UCSD-AML1 (cell line): ENCODE results near the gene ASCC1.
"Not testable (repeated sequence)": the region's sequence is repeated elsewhere in the genome, so short reads cannot be mapped to it uniquely, and the experiment has no call there.

Experiments
- DNase-seq: peaks from one replicate; lab custom pipeline; 2025; ENCODE audit not compliant: unreplicated experiment; lab: John Stamatoyannopoulos, UW

The ASCC1 gene

DNA sequence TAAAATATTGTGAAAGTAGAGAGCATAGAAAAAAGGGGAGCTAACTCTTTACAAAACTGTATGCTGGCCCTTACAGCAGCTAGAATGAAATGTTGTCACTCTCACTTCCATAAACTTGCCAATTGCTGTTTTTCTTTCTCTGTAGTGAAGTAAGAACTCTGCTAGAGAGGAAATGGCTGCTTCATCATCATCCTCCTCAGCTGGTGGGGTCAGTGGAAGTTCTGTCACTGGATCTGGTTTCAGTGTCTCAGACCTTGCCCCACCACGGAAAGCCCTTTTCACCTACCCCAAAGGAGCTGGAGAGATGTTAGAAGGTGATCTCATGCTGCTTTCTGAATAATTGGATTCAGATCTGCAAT lies 7.6 kb upstream of the ASCC1 start:
- DNase-seq: no peak

DNA sequence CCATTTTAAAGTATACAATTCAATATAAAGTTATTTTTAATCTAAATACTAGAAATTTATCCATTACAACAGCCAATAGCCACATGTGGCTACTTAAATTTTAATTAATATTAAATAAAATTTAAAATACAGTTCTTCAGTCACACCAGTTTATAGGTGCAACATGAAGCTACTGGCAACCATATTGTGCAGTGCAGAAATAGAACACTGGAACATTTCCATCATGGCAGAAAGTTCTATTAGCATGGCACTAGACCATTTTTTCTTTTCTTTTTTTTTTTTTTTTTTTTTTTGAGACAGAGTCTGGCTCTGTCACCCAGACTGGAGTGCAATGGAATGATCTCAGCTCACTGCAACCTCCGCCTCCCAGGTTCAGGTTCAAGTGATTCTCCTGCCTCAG lies 5.2 kb upstream of the ASCC1 start:
- no peak for DNase-seq

DNA sequence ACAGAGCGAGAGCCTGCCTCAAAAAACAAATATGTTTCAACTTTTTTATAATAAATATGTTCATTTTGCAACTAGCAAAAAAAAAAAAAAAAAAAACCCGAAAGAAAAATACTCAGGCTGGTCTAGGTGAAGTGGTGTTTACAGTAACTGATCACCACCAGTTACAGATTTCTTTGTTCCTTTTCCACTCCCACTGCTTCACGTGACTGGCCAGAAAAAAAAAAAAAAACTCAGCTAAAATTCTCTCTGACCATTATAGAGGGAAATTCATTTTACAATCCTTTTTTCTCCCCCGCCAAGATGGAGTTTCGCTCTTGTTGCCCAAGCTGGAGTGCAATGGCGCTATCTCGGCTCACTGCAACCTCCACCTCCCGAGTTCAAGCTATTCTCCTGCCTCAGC lies 4.6 kb upstream of the ASCC1 start:
- no peak for DNase-seq

DNA sequence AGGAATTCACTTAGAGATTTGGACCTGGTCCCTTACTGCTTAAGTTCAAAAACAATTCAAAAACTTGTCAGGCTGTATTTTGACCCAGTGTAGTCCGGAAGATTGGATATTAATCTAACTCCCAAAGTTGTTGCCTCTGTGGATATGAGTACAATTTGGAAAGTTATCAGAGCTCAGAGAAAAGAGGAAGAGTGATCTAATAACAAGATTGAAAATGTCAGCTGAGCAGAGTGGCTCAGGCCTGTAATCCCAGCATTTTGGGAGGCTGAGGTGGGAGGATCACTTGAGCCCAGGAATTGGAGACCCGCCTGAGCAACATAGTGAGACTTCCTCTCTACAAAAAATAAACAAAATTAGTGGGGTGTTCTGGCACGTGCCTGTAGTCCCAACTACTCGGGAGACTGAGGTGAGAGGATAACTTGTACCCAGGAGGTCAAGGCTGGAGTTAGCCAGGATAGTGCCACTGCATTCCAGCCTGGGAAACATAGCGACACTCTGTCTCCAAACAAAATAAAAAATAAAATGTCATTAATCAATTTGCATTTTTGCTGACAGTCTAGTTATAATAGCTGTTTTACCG lies 3.2 kb upstream of the ASCC1 start:
- DNase-seq: no peak

DNA sequence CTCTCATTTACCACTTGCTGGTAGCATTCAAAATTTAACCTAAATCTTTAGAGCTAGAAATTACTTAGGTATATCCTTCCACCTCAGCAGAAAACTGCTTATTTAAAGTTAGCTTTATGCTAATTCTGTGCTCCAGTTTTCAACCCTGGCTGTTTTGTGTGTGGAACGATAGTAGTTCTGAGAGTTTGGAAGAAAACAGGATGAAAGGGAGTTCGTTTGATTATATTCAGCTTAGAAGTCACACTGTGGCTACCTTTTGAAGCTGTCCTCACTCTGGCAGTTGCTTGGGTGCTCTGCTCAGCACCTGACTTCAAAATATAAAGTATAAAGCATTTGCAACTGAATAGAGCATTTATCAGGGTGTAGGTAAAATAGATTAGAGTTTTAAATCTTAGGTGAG lies 2.6 kb upstream of the ASCC1 start:
- no peak for DNase-seq

DNA sequence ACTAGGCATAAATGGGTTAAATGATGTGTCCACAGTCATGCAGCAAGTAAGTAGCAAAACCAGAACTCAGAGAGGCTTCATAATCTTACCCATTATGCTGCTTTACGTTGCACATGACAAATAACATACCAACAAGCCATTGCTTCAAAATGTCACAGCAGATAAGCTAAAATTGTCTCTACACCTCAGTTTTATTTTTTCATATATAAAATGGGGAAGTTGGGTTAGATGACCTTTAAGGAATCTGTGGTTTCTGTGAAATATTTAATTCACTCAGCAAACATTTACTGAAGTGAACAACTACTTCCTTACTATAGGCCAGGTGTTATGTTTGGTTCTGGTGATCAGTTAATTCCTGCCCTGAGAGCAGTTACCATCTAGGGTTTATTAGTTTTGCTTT lies 2.2 kb upstream of the ASCC1 start:
- no peak for DNase-seq

DNA sequence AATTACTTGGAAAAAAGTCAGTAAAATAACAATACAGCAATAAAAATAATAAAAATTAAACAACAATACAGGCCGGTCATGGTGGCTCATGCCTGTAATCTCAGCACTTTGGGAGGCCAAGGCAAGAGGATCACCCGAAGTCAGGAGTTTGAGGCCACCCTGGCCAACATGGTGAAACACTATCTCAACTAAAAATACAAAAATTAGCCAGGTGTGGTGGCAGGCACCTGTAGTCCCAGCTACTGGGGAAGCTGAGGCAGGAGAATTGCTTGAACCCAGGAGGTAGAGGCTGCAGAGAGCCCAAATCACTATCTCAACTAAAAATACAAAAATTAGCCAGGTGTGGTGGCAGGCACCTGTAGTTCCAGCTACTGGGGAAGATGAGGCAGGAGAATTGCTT lies 4.2 kb downstream of the ASCC1 start:
- not testable (repeated sequence) for DNase-seq

DNA sequence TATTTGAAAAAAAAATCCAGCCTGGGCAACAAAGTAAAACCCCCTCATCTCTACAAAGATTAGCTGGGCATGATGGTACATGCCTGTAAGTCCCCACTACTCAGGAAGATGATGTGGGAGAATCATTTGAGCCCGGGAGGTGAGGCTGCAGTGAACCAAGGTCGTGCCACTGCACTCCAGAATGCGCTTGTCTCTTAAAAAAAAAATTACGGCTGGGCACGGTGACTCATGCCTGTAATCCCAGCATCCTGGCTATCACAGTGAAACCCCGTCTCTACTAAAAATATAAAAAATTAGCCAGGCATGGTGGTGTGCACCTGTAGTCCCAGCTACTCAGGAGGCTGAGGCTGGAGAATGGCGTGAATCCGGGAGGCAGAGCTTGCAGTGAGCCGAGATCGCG lies 4.7 kb downstream of the ASCC1 start:
- not testable (repeated sequence) for DNase-seq

DNA sequence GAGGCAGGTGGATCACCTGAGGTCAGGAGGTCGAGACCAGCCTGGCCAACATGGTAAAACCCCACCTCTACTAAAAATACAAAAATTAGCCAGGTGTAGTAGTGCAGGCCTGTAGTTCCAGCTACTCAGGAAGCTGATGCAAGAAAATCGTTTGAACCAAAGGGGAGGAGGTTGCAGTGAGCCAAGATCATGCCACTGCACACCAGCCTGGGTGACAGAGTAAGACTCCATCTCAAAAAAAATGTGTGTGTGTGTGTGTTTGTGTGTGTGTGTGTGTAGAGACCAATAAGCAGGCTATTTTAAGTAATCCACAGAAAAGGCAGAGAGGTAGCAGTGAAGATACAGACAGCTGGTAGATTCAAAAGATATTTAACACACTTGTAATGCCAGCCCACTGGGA lies 7.5 kb downstream of the ASCC1 start:
- DNase-seq: not testable (repeated sequence)

DNA sequence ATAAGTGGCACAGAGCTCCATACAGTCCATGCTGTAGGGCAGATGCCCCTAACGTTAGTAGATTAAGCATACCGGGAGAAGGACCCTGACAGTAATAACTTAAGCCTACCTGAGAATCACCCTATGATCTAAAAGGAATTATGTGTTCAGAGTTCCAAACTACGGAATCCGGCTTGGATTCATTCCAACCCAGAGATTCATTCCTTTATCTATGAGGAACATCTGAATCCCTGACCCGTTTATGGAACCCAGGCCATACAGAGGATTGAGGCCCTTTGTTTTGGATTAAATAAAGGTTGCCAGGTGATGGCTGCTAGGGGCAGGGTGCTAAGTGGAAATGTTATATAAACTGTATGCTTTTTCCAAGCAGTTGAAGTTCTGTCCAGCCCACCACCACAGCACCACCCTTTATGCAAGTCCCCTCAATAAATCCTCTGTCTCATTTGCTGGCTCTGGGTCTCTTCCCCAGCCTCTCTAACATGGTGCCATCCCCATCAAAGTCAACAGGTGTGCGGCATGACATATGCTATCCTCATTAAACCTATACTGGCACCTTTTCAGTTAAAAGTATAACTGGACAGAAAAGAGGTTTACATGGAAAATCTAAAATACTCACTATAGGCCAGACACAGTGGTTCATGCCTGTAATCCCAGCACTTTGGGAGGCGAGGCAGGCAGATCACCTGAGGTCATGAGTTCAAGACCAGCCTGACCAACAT lies 9.4 kb downstream of the ASCC1 start:
- DNase-seq: no peak

DNA sequence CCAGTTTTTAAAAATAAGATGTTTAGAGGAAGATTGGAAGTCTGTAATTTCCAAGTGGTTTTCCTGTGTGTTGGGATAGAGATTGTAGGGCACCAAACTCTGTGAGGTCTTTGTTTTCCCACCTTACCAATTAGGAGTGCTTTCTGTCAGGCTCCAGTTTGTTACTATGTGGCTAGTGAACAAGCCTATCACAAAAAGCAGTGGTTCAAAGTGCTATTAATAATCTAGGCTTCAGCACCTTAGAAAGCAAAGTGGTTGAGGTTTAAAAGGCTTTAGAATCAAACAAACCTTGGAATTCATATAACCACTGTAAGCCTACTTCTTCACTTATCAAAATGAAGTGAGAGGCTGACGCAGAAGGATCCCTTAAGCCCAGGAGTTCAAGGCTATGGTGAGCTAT lies 11.4 kb downstream of the ASCC1 start:
- no peak for DNase-seq

DNA sequence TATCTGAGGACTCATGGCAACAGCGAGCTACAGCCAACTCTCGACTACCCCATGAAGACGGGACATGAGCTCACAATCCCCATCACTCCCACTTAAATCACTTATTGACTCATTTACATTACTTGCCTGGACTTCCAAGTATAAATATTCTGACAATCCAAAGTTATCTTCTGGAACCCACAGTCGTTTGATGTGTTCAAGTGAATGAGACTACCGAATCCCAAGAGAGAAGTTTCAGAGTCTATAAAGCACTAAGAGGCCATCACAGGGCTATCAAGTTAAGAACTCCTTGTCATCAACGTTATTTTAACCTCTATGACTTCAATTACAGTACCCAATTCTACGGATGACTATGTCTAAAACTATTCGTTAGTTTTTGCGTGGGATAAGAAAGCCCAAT lies 11.8 kb downstream of the ASCC1 start:
- DNase-seq: no peak

DNA sequence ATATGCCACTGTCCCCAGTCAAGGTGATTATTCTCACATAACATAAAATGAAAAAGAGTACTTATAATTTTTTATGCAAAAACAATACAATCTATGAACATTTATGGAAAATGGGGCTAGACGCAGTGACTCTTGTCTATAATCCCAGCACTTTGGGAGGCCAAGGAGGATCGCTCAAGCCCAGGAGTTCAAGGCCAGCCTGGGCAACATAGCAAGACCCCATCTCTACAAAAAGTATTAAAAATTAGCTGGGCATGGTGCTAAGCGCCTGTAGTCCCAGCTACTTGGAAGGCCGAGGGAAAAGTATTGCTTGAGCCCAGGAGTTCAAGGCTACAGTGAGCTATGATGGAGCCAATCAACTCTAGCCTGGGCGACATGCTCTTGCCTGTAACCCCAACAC lies 14.8 kb downstream of the ASCC1 start:
- no peak for DNase-seq

DNA sequence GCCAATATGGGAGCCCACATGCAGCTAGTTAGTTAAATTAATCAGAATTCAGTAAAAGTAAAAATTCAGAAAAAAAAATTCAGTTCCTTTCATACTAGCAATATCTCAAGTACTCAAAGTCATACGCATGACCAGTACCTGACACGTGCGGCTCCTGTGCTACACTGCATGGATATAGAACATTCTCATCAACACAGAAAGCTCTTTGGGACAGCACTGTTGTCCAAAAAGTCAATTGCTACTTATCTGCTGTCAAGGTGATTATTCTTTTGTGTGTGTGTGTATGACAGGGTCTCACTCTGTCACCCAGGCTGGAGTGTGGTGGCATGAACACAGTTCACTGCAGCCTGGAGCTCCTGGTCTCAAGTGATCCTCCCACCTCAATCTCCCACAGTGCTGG lies 15.2 kb downstream of the ASCC1 start:
- no peak for DNase-seq

DNA sequence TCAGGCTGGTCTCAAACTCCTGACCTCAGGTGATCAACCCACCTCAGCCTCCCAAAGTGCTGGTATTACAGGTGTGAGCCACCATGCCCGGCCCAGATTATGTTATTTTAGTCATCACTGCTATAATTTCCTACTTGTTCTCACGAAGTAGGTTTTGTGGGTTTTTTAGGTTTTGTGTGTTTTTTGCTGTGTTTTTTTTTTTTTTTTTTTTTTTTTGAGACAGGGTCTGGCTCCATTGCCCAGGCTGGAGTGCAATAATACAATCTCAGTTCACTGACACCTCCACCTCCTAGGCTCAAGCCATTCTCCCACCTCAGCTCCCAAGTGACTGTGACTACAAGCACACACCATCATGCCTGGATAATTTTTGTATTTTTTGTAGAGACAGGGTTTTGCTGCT lies 21.1 kb downstream of the ASCC1 start:
- no peak for DNase-seq

DNA sequence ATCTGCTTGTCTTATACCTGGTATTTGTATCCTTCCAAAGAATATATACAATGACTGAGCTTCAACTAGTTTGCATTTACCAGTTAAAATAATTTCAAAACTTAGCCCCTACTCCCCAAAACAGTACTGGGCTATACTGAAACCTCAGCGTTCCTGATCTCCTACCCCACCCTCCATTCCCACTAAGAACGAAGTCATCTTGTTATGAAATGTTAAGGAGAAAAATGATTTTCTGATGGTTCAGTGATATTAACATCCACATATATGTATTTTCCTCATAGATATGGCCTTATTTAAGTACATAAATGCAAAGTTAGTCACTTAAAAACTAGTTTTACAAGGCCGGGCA lies 29.1 kb downstream of the ASCC1 start:
- no peak for DNase-seq

DNA sequence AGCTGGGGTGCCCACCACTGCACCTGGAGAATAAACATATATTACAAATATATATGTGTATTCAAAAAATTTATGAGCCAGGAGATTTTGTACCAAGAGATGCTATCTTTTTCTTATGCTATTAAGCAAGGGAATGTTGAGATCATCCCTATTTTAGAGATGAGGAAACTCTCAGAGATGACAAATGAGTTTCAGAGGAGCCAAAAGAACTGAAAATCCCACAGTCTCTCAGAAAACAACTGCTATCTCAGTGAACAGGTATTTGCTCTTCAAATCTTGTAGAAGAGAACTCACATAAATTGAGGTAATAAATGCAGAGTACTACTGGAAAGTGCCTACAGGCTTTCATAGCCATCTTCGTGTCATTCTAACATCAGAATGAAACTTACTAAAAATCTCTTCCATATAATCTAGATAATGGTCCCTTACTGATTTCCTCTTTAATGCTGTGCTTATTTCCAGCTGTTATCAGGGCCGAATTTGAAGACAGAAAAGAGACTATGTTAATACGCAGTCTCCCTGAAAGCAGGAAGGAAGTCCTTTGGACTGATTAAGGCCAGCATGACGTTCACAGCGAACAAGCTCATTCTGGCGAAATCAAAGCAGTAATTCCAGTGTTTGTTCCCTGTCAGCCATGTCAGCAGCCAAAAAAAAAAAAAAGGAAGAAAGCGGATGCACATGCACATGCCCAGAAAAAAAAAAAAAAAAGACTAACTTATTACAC lies 29.7 kb downstream of the ASCC1 start:
- DNase-seq: no peak

DNA sequence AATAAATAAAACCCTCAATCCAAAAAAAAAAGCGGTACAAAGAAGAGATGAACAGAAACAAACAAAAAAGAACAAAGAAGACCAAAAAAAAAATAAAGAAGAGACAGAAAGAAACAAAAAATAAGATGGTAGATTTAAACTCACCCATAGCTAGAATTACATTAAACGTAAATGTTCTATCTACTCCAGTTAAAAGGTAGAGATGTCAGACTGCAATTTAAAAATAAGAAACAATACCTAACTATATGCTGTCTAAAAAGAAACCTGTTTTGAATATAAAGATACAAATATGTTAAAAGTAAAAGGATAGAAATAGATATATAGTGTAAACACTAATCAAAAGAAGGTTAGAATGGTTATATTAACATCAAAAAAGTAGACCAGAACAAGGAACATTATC lies 31.9 kb downstream of the ASCC1 start:
- no peak for DNase-seq

DNA sequence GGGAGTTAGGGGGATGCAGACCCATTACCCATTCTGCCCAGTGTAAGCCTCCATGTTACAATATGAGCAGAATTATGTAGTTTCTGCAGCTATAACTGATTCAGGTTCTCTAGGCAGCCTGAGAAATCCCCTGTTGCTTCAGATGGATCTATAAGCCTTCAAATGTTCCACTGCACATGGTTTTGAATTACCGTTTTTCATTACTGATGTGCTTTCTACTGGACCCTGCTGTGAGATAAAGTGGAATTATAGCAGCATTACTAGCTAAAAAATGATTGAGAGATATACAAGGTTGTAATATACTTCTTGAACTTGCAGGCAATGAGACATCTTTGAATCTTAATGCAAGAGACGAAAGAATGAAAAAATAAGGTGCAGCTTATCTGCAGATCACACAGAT lies 38.6 kb downstream of the ASCC1 start:
- DNase-seq: no peak

DNA sequence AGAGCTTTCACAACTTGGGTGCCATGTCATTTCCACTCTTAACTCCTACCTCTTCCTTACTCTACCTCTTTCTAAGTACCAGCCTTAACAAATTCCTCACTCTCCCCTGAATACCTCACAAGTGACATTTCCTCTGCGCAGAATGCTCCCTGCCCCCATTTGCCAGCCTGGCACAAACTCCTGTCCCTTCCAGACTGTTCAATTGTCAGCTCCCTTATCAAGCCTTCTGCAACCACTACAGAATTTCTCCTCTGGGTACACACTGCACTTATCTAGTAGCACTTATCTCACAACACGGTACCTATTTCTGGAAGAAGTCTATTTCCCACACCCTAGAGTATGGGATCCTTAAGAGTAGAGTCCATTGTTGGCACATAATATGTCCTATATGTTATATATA lies 39.4 kb downstream of the ASCC1 start:
- DNase-seq: no peak

DNA sequence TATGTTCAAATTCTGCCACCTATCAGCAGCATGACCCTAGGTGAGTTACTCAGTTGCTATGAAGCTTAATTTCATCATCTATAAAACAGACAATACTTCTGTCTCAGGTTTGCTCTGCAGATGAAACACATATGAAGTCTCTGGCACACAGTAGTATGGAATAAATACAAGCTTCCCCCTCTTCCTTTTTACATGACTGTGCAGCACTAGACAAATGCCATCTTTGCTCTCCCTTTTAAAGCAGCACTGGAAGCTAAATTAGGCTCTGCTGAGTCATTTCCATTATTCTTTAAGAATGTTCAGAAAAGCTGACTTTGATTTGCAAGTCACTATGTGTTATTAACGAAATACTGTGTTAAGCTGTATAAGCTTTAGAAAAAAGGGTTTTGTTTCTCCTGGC lies 40.9 kb downstream of the ASCC1 start:
- DNase-seq: no peak

DNA sequence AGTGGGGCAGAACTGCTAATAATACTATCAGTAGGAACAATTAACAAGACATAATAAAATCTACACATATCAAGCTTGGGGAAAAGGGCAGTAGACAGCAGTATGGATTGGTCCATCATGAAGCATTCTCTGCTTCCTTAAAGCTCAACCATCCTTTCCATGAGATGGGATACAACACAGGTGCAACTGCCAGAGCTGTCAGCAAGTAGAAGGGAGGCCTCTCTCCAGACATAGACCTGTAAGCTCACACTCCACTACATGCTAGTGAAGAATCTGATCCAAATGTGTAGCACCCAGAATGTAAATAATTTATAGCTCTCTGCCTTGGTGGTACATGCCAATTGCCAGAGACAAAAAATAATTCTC lies 41.8 kb downstream of the ASCC1 start:
- no peak for DNase-seq
